ENCODE data around the gene TSPAN13. TPM values are rescaled to one million over a fixed set of nuclear protein-coding genes. Genes with fewer than 3 reads are reported as not detected.

TSPAN13 gene
- total and polyA plus RNA-seq, 10 of the 15 experiments (the other 5 are each of a cell fraction or from before 2014, with no cell fraction given), result 0.26 to 0.37 TPM; not detected in 8

GRCh38 chr7:16815001-16815400, 61.4 kb downstream of the TSPAN13 start:
- no peak overlapping the region for H3K4me2 ChIP-seq (ENCODE audit: control insufficient read depth, insufficient read depth)
- DNase-seq (ENCODE audit: low read depth, low spot score) (no peak), ATAC-seq (no peak), FAIRE-seq (no peak)
- WGBS (ENCODE audit: insufficient coverage, insufficient replicate concordance, low lambda C conversion rate, missing lambda C conversion rate), result 77% methylated on average over 2 of the region's 2 CpGs
- no peaks in the 10 kb centered on the region for H3K9me3 ChIP-seq (replicated peaks; ENCODE audit: control insufficient read depth, insufficient read depth, low read length)
- in situ Hi-C loops (cut with MboI) (no loop called here), intact Hi-C loops (cut with micrococcal nuclease; ENCODE audit: unreplicated experiment) (no loop called here)
- BruUV-seq (replicated peaks), result no TSS peak
- H3K27me3 ChIP-seq (replicated peaks in 1 of 2; ENCODE audit: control insufficient read depth in 2 of 2, insufficient read depth in 2 of 2, low read length in 1 of 2), result no peaks in the 10 kb centered on the region
- no peak overlapping the region for H3K9ac ChIP-seq (ENCODE audit: control insufficient read depth, insufficient read depth, low read length)
- no peaks in the 10 kb centered on the region for H3K4me1 ChIP-seq (ENCODE audit: control insufficient read depth, insufficient read depth, low read length)
- SMC1A ChIA-PET (ENCODE audit: uncharacterized antibody, unreplicated experiment), result no interaction called here
- CTCF ChIA-PET, result no interaction called here
- TF ChIP-seq SREBF1 (IDR thresholded peaks at IDR 0.05; ENCODE audit: low read length), result no peak
- no peak for TF ChIP-seq MEF2A (IDR thresholded peaks at IDR 0.05; ENCODE audit: insufficient read depth, low read depth, low read length)
- no peak for TF ChIP-seq ZNF217 (IDR thresholded peaks at IDR 0.05)
- TF ChIP-seq FOXM1 (IDR thresholded peaks at IDR 0.05; ENCODE audit: low read depth, low read length), result no peak
- TF ChIP-seq RBBP5 (conservative IDR thresholded peaks at IDR 0.05), result no peak
- no peak for TF ChIP-seq RB1 (IDR thresholded peaks at IDR 0.05; ENCODE audit: borderline replicate concordance)
- no peak for TF ChIP-seq NR2F1 (conservative IDR thresholded peaks at IDR 0.05)
- H3K27ac ChIP-seq (ENCODE audit: control insufficient read depth, insufficient read depth), result no peak overlapping the region
- no peaks in the 10 kb centered on the region for H3K79me2 ChIP-seq (ENCODE audit: control insufficient read depth, insufficient read depth, low read length)
- RAD21 ChIA-PET (ENCODE audit: unreplicated experiment), result no interaction called here
- no peak overlapping the region for H3K4me3 ChIP-seq
- no peak overlapping the region for H2AFZ ChIP-seq (ENCODE audit: control insufficient read depth, low read depth, low read length)
- POLR2A ChIA-PET, result no interaction called here
- H4K20me1 ChIP-seq (ENCODE audit: control insufficient read depth, insufficient read depth), result no peaks in the 10 kb centered on the region
- no peaks in the 10 kb centered on the region for H3K36me3 ChIP-seq (ENCODE audit: control insufficient read depth in 2 of 2, insufficient read depth in 2 of 2, low read length in 1 of 2)

- BruUV-seq (replicated peaks), result no TSS peak
- Histone ChIP-seq H3K79me2 (ENCODE audit: control insufficient read depth, insufficient read depth, low read length) (no peaks in the 10 kb centered on the region), H2AFZ (ENCODE audit: control insufficient read depth, low read depth, low read length) (no peak overlapping the region), H3K4me3 (no peak overlapping the region), H3K36me3 (ENCODE audit: control insufficient read depth in 2 of 2, insufficient read depth in 2 of 2, low read length in 1 of 2) (no peaks in the 10 kb centered on the region), H3K27ac (ENCODE audit: control insufficient read depth, insufficient read depth) (no peak overlapping the region), H3K27me3 (replicated peaks in 1 of 2; ENCODE audit: control insufficient read depth in 2 of 2, insufficient read depth in 2 of 2, low read length in 1 of 2) (no peaks in the 10 kb centered on the region), H3K9me3 (replicated peaks; ENCODE audit: control insufficient read depth, insufficient read depth, low read length) (no peaks in the 10 kb centered on the region), H4K20me1 (ENCODE audit: control insufficient read depth, insufficient read depth) (no peaks in the 10 kb centered on the region), H3K4me2 (ENCODE audit: control insufficient read depth, insufficient read depth) (no peak overlapping the region), H3K4me1 (ENCODE audit: control insufficient read depth, insufficient read depth, low read length) (no peaks in the 10 kb centered on the region), H3K9ac (ENCODE audit: control insufficient read depth, insufficient read depth, low read length) (no peak overlapping the region)
- DNase-seq (ENCODE audit: low read depth, low spot score), result no peak
- no peak for ATAC-seq
- SMC1A ChIA-PET (ENCODE audit: uncharacterized antibody, unreplicated experiment), result no interaction called here
- RAD21 ChIA-PET (ENCODE audit: unreplicated experiment), result no interaction called here
- POLR2A ChIA-PET, result no interaction called here
- FAIRE-seq, result no peak
- TF ChIP-seq BCL3 (IDR thresholded peaks at IDR 0.05; ENCODE audit: borderline replicate concordance, insufficient read depth, low read depth, low read length, poor library complexity, severe bottlenecking), result no peak
- in situ Hi-C loops (cut with MboI) (no loop called here), intact Hi-C loops (cut with micrococcal nuclease; ENCODE audit: unreplicated experiment) (no loop called here)
- CTCF ChIA-PET, result interaction anchor here (1.0 to 1.3 kb wide), 2 partner anchors 14 to 16 kb away, joined by 3 to 4 read pairs; no protein-coding TSS in a partner anchor
- WGBS (ENCODE audit: insufficient coverage, insufficient replicate concordance, low lambda C conversion rate, missing lambda C conversion rate), result 37% methylated on average over 2 of the region's 2 CpGs
Measured at GRCh38 chr7:16816824-16817223, 63.3 kb downstream of the TSPAN13 start.

Measured in GM12878 (cell line).